ENCODE data around the gene PRR7.

The PRR7 gene

GRCh38 chr5:177502886-177503285 lies 56.3 kb downstream of the PRR7 start:
- Histone ChIP-seq H3K27me3 (no peaks in the 10 kb centered on the region), H3K9me3 (no peaks in the 10 kb centered on the region), H3K36me3 (no peaks in the 10 kb centered on the region), H3K4me3 (ENCODE audit: low read depth, low read length) (no peak overlapping the region), H3K4me1 (peaks cover 24% of the 10 kb centered on the region)
- no peak for DNase-seq
- no peak for TF ChIP-seq CTCF (IDR thresholded peaks at IDR 0.05; ENCODE audit: low read depth, low read length)

- H3K27me3 ChIP-seq = no peaks in the 10 kb centered on the region
- H3K4me1 ChIP-seq = peaks cover 19% of the 10 kb centered on the region
- H3K4me3 ChIP-seq (ENCODE audit: low read depth, low read length) = no peak overlapping the region
- no peak for TF ChIP-seq CTCF (IDR thresholded peaks at IDR 0.05; ENCODE audit: low read depth, low read length)
- H3K36me3 ChIP-seq = no peaks in the 10 kb centered on the region
- no peak for DNase-seq
- no peaks in the 10 kb centered on the region for H3K9me3 ChIP-seq
Measured at GRCh38 chr5:177503351-177504085, 56.9 kb downstream of the PRR7 start.

- Histone ChIP-seq H3K4me3 (ENCODE audit: low read depth, low read length) (no peak overlapping the region), H3K4me1 (peaks cover 16% of the 10 kb centered on the region)
- TF ChIP-seq CTCF (IDR thresholded peaks at IDR 0.05; ENCODE audit: low read depth, low read length) = no peak
Measured at GRCh38 chr5:177504086-177505056, 57.8 kb downstream of the PRR7 start.

GRCh38 chr5:177505075-177505474 lies 58.5 kb downstream of the PRR7 start:
- TF ChIP-seq CTCF (IDR thresholded peaks at IDR 0.05; ENCODE audit: low read depth, low read length) = no peak
- Histone ChIP-seq H3K4me1 (peaks cover 20% of the 10 kb centered on the region), H3K36me3 (peaks cover 1% of the 10 kb centered on the region), H3K9me3 (no peaks in the 10 kb centered on the region), H3K4me3 (ENCODE audit: low read depth, low read length) (no peak overlapping the region), H3K27me3 (no peaks in the 10 kb centered on the region)
- no peak for DNase-seq

More at GRCh38 chr5:177504086-177505056, 57.8 kb downstream of the PRR7 start:
- no peaks in the 10 kb centered on the region for H3K27me3 ChIP-seq
- H3K36me3 ChIP-seq = no peaks in the 10 kb centered on the region
- no peaks in the 10 kb centered on the region for H3K9me3 ChIP-seq
- no peak for DNase-seq
